ENCODE data around the gene GALNT17.
"Not testable (repeated sequence)": the region's sequence is repeated elsewhere in the genome, so short reads cannot be mapped to it uniquely, and the experiment has no call there.

Gene GALNT17

GRCh38 chr7:71694665-71695064, 562.7 kb downstream of the GALNT17 start:
- no peak for DNase-seq (ENCODE audit: low spot score)

- no peak for DNase-seq (ENCODE audit: low spot score)
Measured at GRCh38 chr7:71695186-71695585, 563.2 kb downstream of the GALNT17 start.

- no peak for DNase-seq (ENCODE audit: low spot score)
Measured at GRCh38 chr7:71696511-71696910, 564.6 kb downstream of the GALNT17 start.

- DNase-seq (ENCODE audit: low spot score), result peak; percentile 21
Measured at GRCh38 chr7:71697400-71697799, 565.5 kb downstream of the GALNT17 start.

- DNase-seq (ENCODE audit: low spot score), result peak; percentile 20
Measured at GRCh38 chr7:71705217-71705616, 573.3 kb downstream of the GALNT17 start.

- no peak for DNase-seq (ENCODE audit: low spot score)
Measured at GRCh38 chr7:71705901-71706596, 574.1 kb downstream of the GALNT17 start.

GRCh38 chr7:71706597-71706975, 574.6 kb downstream of the GALNT17 start:
- no peak for DNase-seq (ENCODE audit: low spot score)

- no peak for DNase-seq (ENCODE audit: low spot score)
Measured at GRCh38 chr7:71707041-71707440, 575.1 kb downstream of the GALNT17 start.

GRCh38 chr7:71708710-71709109, 576.8 kb downstream of the GALNT17 start:
- DNase-seq (ENCODE audit: low spot score), result no peak

- DNase-seq (ENCODE audit: low spot score), result no peak
Measured at GRCh38 chr7:71710442-71710841, 578.5 kb downstream of the GALNT17 start.

- no peak for DNase-seq (ENCODE audit: low spot score)
Measured at GRCh38 chr7:71712653-71713180, 580.8 kb downstream of the GALNT17 start.

- no peak for DNase-seq (ENCODE audit: low spot score)
Measured at GRCh38 chr7:71716690-71717089, 584.7 kb downstream of the GALNT17 start.

- DNase-seq (ENCODE audit: low spot score), result no peak
Measured at GRCh38 chr7:71718563-71718962, 586.6 kb downstream of the GALNT17 start.

GRCh38 chr7:71721742-71722141, 589.8 kb downstream of the GALNT17 start:
- no peak for DNase-seq (ENCODE audit: low spot score)

GRCh38 chr7:71723859-71724258, 591.9 kb downstream of the GALNT17 start:
- no peak for DNase-seq (ENCODE audit: low spot score)

GRCh38 chr7:71727347-71727746, 595.4 kb downstream of the GALNT17 start:
- DNase-seq (ENCODE audit: low spot score), result no peak

- DNase-seq (ENCODE audit: low spot score), result no peak
Measured at GRCh38 chr7:71731740-71732139, 599.8 kb downstream of the GALNT17 start.

GRCh38 chr7:71733107-71733870, 601.3 kb downstream of the GALNT17 start:
- DNase-seq (ENCODE audit: low spot score), result peak; percentile 84

- peak; percentile 84 for DNase-seq (ENCODE audit: low spot score)
Measured at GRCh38 chr7:71735961-71736556, 604.1 kb downstream of the GALNT17 start.

GRCh38 chr7:71737931-71738540, 606.1 kb downstream of the GALNT17 start:
- DNase-seq (ENCODE audit: low spot score), result not testable (repeated sequence)

GRCh38 chr7:71739520-71740173, 607.7 kb downstream of the GALNT17 start:
- DNase-seq (ENCODE audit: low spot score), result no peak

- no peak for DNase-seq (ENCODE audit: low spot score)
Measured at GRCh38 chr7:71740174-71740560, 608.2 kb downstream of the GALNT17 start.
